ENCODE measurements around the gene SCN3A.

The SCN3A gene

DNA sequence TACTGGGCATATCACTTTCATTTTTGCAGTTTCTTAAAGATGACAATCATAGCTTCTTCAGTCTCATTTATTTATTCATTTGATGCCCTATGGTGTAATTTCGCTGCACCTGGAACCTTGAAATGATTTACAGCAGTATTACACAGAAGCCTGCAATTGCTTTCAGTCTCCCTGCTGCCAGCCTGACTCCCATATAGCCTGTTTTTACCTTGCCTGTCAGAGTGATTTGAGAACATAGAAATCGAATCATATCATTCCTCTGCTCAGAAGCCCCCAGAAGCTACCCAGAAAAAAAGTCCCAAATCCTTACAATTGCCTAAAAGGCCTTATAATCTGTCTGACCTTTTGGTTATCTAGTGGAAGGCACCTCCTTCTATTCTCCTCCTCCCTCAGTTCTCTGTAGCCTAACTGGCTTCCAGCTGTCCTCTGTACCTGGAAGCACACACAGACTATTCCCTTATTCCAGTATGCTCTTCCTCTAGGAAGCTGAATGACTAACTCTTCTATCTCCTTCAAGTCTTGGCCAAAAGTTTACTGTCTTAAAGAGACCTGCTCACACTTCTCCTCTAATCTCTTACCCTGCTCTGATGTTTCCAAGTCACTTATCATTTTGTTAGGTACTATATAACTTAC, 12.6 kb downstream of the SCN3A start:
- no peak overlapping the region for H3K9ac ChIP-seq (ENCODE audit: low read depth, low read length)

DNA sequence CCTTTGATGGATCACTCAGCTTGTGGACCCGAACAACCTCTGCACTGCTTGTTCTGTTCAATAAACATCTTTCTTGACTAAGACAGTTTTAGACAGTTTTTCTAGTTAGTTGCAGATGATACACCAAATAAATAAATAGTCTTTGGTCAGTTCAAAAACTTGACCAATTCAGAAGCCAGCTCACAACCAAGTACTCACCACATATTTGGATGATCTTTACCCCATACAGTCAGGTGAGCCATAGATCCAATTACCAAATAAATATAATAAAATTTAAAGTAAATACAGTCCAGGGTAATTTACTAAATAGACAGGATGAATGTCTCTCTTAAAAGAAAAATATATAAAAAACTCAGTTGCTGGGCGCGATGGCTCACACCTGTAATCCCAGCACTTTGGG, 18.2 kb downstream of the SCN3A start:
- Histone ChIP-seq H3K27ac (ENCODE audit: low read depth, low read length) (no peak overlapping the region), H3K4me1 (ENCODE audit: control insufficient read depth, insufficient read depth, low read length) (no peaks in the 10 kb centered on the region), H3K27me3 (ENCODE audit: control insufficient read depth, insufficient read depth, low read length) (no peaks in the 10 kb centered on the region), H3K4me3 (ENCODE audit: low read depth, low read length) (no peak overlapping the region), H3K9ac (ENCODE audit: low read depth, low read length) (no peak overlapping the region), H3K36me3 (ENCODE audit: control insufficient read depth, insufficient read depth, low read length) (no peaks in the 10 kb centered on the region), H3K9me3 (ENCODE audit: control insufficient read depth, insufficient read depth, low read length) (no peaks in the 10 kb centered on the region)

More for the DNA sequence above, 12.6 kb downstream of the SCN3A start:
- H3K4me1 ChIP-seq (ENCODE audit: control insufficient read depth, insufficient read depth, low read length) = no peaks in the 10 kb centered on the region
- no peaks in the 10 kb centered on the region for H3K36me3 ChIP-seq (ENCODE audit: control insufficient read depth, insufficient read depth, low read length)
- no peaks in the 10 kb centered on the region for H3K27me3 ChIP-seq (ENCODE audit: control insufficient read depth, insufficient read depth, low read length)
- H3K9me3 ChIP-seq (ENCODE audit: control insufficient read depth, insufficient read depth, low read length) = no peaks in the 10 kb centered on the region
- no peak overlapping the region for H3K4me3 ChIP-seq (ENCODE audit: low read depth, low read length)
- no peak overlapping the region for H3K27ac ChIP-seq (ENCODE audit: low read depth, low read length)

DNA sequence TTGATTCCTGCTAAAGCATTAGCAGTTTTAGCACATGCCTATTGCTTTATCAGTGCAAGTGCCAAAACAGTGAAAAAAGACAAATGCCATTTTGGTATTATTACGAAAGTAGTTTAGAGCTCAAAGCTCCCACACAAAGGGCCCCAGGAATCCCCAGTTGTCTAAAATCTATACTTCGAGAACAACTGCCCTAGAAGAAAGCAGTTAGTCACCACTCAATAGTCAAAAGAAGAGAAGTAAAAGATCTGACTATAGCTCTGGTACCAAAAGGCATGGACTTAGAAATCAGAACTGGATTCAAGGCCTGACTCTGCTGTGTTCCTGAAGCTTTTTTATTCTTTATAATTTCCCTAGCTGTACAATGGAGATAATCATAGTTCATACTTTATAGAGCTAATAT, 21.8 kb downstream of the SCN3A start:
- H3K4me1 ChIP-seq (ENCODE audit: control insufficient read depth, insufficient read depth, low read length) = no peaks in the 10 kb centered on the region
- no peak overlapping the region for H3K27ac ChIP-seq (ENCODE audit: low read depth, low read length)
- H3K9ac ChIP-seq (ENCODE audit: low read depth, low read length) = no peak overlapping the region
- H3K4me3 ChIP-seq (ENCODE audit: low read depth, low read length) = no peak overlapping the region
- no peaks in the 10 kb centered on the region for H3K27me3 ChIP-seq (ENCODE audit: control insufficient read depth, insufficient read depth, low read length)
- no peaks in the 10 kb centered on the region for H3K36me3 ChIP-seq (ENCODE audit: control insufficient read depth, insufficient read depth, low read length)
- H3K9me3 ChIP-seq (ENCODE audit: control insufficient read depth, insufficient read depth, low read length) = no peaks in the 10 kb centered on the region

DNA sequence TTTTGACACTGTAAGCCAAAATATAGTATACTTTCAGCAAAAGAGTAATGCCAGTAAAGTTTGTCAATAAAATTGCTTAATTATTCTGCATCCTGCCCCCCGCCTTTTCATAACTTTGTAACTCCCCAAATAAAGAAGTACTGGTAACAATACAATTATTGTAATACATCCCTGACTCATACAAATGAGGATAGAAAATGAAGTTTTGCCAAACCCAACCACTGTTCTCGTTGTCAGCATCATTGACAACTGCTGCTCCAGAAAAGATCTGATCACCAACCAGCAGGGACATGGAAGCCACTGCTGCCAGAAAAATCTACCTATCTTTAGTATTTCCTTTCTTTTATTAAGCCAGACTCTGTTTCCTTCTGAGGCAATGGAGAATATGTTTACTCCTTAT, 27.1 kb downstream of the SCN3A start:
- Histone ChIP-seq H3K9ac (ENCODE audit: low read depth, low read length) (no peak overlapping the region), H3K9me3 (ENCODE audit: control insufficient read depth, insufficient read depth, low read length) (no peaks in the 10 kb centered on the region), H3K36me3 (ENCODE audit: control insufficient read depth, insufficient read depth, low read length) (no peaks in the 10 kb centered on the region), H3K27me3 (ENCODE audit: control insufficient read depth, insufficient read depth, low read length) (no peaks in the 10 kb centered on the region), H3K4me3 (ENCODE audit: low read depth, low read length) (no peak overlapping the region), H3K27ac (ENCODE audit: low read depth, low read length) (no peak overlapping the region), H3K4me1 (ENCODE audit: control insufficient read depth, insufficient read depth, low read length) (no peaks in the 10 kb centered on the region)

DNA sequence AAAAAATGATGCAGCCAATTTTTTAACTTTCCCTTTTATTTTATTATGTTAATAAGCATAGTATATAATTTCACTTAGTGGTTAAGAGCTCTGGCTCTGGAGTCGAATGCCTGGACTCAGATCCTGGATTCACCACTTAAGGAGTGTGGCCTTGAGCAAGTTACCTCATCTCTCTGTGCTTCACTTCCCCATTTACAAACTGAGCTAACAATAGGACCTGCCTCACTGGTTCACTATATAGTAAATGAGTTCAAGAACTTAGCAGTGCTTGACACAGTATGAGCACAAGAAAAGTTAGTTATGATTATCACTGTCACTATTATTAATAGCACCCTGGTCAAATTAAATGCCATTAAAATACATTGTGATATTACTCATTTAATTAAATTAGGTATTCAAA, 30.6 kb downstream of the SCN3A start:
- Histone ChIP-seq H3K9me3 (ENCODE audit: control insufficient read depth, insufficient read depth, low read length) (no peaks in the 10 kb centered on the region), H3K9ac (ENCODE audit: low read depth, low read length) (no peak overlapping the region), H3K27me3 (ENCODE audit: control insufficient read depth, insufficient read depth, low read length) (no peaks in the 10 kb centered on the region), H3K4me1 (ENCODE audit: control insufficient read depth, insufficient read depth, low read length) (no peaks in the 10 kb centered on the region), H3K4me3 (ENCODE audit: low read depth, low read length) (no peak overlapping the region), H3K36me3 (ENCODE audit: control insufficient read depth, insufficient read depth, low read length) (no peaks in the 10 kb centered on the region), H3K27ac (ENCODE audit: low read depth, low read length) (no peak overlapping the region)

DNA sequence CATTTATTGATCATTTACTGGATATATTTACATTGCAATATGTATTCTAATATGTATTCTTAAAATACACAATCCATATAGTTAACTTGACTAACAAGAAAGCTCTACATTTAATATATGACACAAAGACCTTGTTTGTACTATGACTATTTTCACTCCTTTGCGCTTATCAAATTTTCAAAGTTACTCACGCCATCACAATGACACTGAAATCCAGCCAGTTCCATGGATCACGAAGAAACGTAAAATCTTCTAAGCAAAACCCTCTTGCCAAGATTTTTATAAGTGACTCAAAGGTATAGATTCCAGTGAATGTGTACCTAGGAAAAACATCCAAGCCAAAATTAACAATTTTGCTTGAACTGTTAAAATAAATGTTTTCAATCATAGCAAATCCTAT, 39.6 kb downstream of the SCN3A start:
- no peak overlapping the region for H3K27ac ChIP-seq (ENCODE audit: low read depth, low read length)
- H3K4me3 ChIP-seq (ENCODE audit: low read depth, low read length) = no peak overlapping the region
- H3K4me1 ChIP-seq (ENCODE audit: control insufficient read depth, insufficient read depth, low read length) = no peaks in the 10 kb centered on the region
- H3K27me3 ChIP-seq (ENCODE audit: control insufficient read depth, insufficient read depth, low read length) = no peaks in the 10 kb centered on the region
- H3K36me3 ChIP-seq (ENCODE audit: control insufficient read depth, insufficient read depth, low read length) = no peaks in the 10 kb centered on the region
- H3K9me3 ChIP-seq (ENCODE audit: control insufficient read depth, insufficient read depth, low read length) = no peaks in the 10 kb centered on the region
- no peak overlapping the region for H3K9ac ChIP-seq (ENCODE audit: low read depth, low read length)

DNA sequence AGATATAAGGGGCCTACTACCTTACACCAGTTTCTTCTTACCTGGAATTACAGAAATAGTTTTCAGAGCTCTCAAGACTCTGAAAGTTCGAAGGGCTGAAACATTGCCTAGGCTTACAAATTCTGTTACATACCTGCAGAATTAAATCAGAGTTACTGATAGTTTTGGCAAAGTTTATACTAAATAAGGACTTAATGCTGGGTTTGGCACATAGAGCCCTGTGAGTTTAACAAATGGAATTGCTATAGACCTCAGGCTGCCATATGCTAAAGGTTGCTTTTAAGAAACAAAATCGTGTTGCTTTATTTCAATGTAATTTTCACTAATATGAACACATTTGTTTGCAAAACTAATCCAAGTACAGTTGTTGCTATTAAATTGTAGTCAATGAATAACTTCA, 40.1 kb downstream of the SCN3A start:
- Histone ChIP-seq H3K27ac (ENCODE audit: low read depth, low read length) (no peak overlapping the region), H3K4me1 (ENCODE audit: control insufficient read depth, insufficient read depth, low read length) (no peaks in the 10 kb centered on the region), H3K4me3 (ENCODE audit: low read depth, low read length) (no peak overlapping the region), H3K27me3 (ENCODE audit: control insufficient read depth, insufficient read depth, low read length) (no peaks in the 10 kb centered on the region), H3K9me3 (ENCODE audit: control insufficient read depth, insufficient read depth, low read length) (no peaks in the 10 kb centered on the region), H3K9ac (ENCODE audit: low read depth, low read length) (no peak overlapping the region), H3K36me3 (ENCODE audit: control insufficient read depth, insufficient read depth, low read length) (no peaks in the 10 kb centered on the region)

DNA sequence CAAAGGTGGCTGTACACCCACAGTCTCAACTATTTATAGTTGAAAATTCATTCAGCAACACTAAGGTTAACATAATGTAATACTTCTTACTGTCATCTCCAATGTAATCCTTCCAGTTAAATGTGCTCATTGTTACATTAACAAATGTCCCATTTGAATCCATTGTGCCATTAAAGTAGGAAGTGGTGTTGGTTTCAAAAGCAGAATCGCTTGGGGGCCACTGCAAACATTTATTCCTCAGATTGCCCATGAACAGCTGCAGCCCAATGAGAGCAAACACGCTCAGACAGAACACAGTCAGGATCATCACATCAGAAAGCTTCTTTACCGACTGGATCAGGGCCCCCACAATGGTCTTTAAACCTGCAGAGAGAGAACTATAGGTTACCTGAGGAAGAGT, 41.4 kb downstream of the SCN3A start:
- Histone ChIP-seq H3K27me3 (ENCODE audit: control insufficient read depth, insufficient read depth, low read length) (no peaks in the 10 kb centered on the region), H3K4me3 (ENCODE audit: low read depth, low read length) (no peak overlapping the region), H3K36me3 (ENCODE audit: control insufficient read depth, insufficient read depth, low read length) (no peaks in the 10 kb centered on the region), H3K9ac (ENCODE audit: low read depth, low read length) (no peak overlapping the region), H3K27ac (ENCODE audit: low read depth, low read length) (no peak overlapping the region), H3K4me1 (ENCODE audit: control insufficient read depth, insufficient read depth, low read length) (no peaks in the 10 kb centered on the region), H3K9me3 (ENCODE audit: control insufficient read depth, insufficient read depth, low read length) (no peaks in the 10 kb centered on the region)

DNA sequence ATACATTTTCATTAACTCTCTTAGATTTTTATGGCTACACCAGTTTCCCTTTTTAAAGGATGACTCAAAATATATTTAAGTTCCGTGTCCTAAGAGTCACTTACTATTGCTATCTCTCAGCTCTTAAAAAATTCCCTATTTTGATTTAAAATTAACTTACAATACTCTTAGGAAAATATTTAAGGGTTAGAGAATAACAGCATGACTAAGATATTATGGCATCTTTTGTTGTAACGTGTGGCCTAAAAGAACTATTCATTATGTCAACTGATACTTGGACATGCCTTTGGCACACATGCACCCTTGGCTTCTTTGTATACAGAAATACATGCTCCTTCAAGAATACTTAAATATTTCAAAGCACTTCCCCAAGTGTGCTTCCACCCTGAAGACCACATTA, 42.3 kb downstream of the SCN3A start:
- Histone ChIP-seq H3K9ac (ENCODE audit: low read depth, low read length) (no peak overlapping the region), H3K27me3 (ENCODE audit: control insufficient read depth, insufficient read depth, low read length) (no peaks in the 10 kb centered on the region), H3K4me1 (ENCODE audit: control insufficient read depth, insufficient read depth, low read length) (no peaks in the 10 kb centered on the region), H3K36me3 (ENCODE audit: control insufficient read depth, insufficient read depth, low read length) (no peaks in the 10 kb centered on the region), H3K27ac (ENCODE audit: low read depth, low read length) (no peak overlapping the region), H3K4me3 (ENCODE audit: low read depth, low read length) (no peak overlapping the region), H3K9me3 (ENCODE audit: control insufficient read depth, insufficient read depth, low read length) (no peaks in the 10 kb centered on the region)

DNA sequence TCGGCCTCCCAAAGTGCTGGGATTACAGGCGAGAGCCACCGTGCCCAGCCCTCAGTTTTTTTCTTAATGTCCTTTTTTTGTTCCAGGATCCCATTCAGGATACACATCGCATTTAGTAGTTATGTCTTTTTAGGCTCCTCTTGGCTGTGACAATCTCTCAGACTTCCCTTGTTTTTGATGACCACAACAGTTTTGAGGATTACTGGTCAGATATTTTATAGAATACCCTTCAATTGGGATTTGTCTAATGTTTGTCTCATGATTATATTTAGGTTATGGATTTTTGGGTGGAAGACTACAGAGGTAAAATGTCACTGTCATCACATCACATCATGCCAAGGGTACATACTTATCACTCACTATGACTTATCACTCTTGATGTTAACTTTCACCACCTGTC, 46.7 kb downstream of the SCN3A start:
- H3K9ac ChIP-seq (ENCODE audit: low read depth, low read length) = no peak overlapping the region
- H3K4me3 ChIP-seq (ENCODE audit: low read depth, low read length) = no peak overlapping the region
- no peaks in the 10 kb centered on the region for H3K4me1 ChIP-seq (ENCODE audit: control insufficient read depth, insufficient read depth, low read length)
- H3K9me3 ChIP-seq (ENCODE audit: control insufficient read depth, insufficient read depth, low read length) = no peaks in the 10 kb centered on the region
- no peak overlapping the region for H3K27ac ChIP-seq (ENCODE audit: low read depth, low read length)
- no peaks in the 10 kb centered on the region for H3K27me3 ChIP-seq (ENCODE audit: control insufficient read depth, insufficient read depth, low read length)
- H3K36me3 ChIP-seq (ENCODE audit: control insufficient read depth, insufficient read depth, low read length) = no peaks in the 10 kb centered on the region

DNA sequence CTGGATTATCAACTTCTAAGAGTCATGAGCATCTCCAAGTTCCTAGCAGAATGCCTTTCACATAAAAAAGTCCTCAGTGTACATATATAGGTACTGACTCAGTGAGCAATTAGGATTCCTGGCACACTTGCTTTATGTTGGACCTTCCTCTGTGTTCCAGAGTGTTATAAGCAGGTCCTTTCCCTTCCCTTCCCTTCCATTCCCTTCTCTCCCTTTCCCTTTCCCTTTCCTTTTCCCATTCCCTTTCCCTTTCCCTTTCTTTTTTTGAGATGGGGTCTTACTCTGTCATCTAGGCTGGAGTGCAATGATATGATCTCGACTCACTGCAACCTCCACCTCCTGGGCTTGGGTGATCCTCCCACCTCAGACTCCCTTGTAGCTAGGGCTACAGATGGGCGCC, 48.7 kb downstream of the SCN3A start:
- no peak overlapping the region for H3K9ac ChIP-seq (ENCODE audit: low read depth, low read length)
- no peaks in the 10 kb centered on the region for H3K27me3 ChIP-seq (ENCODE audit: control insufficient read depth, insufficient read depth, low read length)
- no peak overlapping the region for H3K4me3 ChIP-seq (ENCODE audit: low read depth, low read length)
- H3K4me1 ChIP-seq (ENCODE audit: control insufficient read depth, insufficient read depth, low read length) = no peaks in the 10 kb centered on the region
- no peaks in the 10 kb centered on the region for H3K36me3 ChIP-seq (ENCODE audit: control insufficient read depth, insufficient read depth, low read length)
- H3K27ac ChIP-seq (ENCODE audit: low read depth, low read length) = no peak overlapping the region
- H3K9me3 ChIP-seq (ENCODE audit: control insufficient read depth, insufficient read depth, low read length) = no peaks in the 10 kb centered on the region

DNA sequence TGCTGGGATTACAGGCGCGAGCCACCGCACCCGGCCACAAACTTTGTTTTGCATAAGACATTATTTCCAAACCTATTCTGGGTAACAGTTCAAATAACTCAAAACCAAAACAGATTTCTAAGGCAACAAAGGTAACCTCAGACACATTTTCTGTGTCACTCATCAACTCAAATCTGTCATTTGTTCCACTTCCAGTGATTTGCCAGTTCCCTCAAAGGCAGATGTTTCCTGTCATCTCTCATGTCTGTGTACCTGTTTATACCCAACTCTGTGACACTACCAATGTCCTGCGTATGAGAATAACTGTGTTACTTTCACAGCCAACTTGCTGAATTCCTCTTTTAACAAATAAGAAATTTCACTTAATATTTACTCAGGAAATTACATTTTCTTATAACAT, 54.4 kb downstream of the SCN3A start:
- H3K36me3 ChIP-seq (ENCODE audit: control insufficient read depth, insufficient read depth, low read length) = no peaks in the 10 kb centered on the region
- no peaks in the 10 kb centered on the region; the same call in 1 of the 2 replicates for H3K4me1 ChIP-seq (ENCODE audit: control insufficient read depth, insufficient read depth, low read length)
- no peak overlapping the region for H3K27ac ChIP-seq (ENCODE audit: low read depth, low read length)
- no peak overlapping the region for H3K9ac ChIP-seq (ENCODE audit: low read depth, low read length)
- no peak overlapping the region for H3K4me3 ChIP-seq (ENCODE audit: low read depth, low read length)
- H3K9me3 ChIP-seq (ENCODE audit: control insufficient read depth, insufficient read depth, low read length) = no peaks in the 10 kb centered on the region
- H3K27me3 ChIP-seq (ENCODE audit: control insufficient read depth, insufficient read depth, low read length) = no peaks in the 10 kb centered on the region
